OCI-LY7 (cell line): ENCODE results near the gene DENND1A. TPM values are rescaled to one million over a fixed set of nuclear protein-coding genes. Genes with fewer than 3 reads are reported as not detected.

Experiments
- BruUV-seq: library from RNA; stranded (reverse); fragments of 400-500 nt; replicated peaks from 2 replicates; lab custom pipeline; 2021; lab: Mats Ljungman, UMichigan
- CTCF ChIA-PET: fragments of 300-600 bp; sonication (Branson Sonifier 250); formaldehyde crosslinking; loops from one replicate; lab custom pipeline; 2022; ENCODE audit warnings: antibody characterized with exemption; ENCODE audit not compliant: unreplicated experiment; lab: Charles Lee
- POLR2A ChIA-PET: fragments of 300-600 bp; sonication (Branson Sonifier 250); formaldehyde crosslinking; loops from one replicate; lab custom pipeline; 2022; ENCODE audit warnings: antibody characterized with exemption; lab: Charles Lee
- DNase-seq: peaks from one replicate; pipeline ENCODE4 v3.0.0-alpha.2; 2015; ENCODE audit warnings: low spot score
- H2AFZ ChIP-seq: fragments of 200-600 bp; sonication (generic), shearing (Covaris generic); 2 replicates; pipeline ENCODE4 v1.6.1; 2014; ENCODE audit warnings: mild to moderate bottlenecking, antibody characterized with exemption, low read length, moderate library complexity
- H3K27ac ChIP-seq: fragments of 200-600 bp; sonication (generic); 2 replicates; pipeline ENCODE4 v1.5.1; 2014; ENCODE audit warnings: mixed run types, low read depth, mild to moderate bottlenecking, moderate library complexity, low read length, inconsistent platforms; ENCODE audit not compliant: poor library complexity, severe bottlenecking
- H3K36me3 ChIP-seq: fragments of 200-600 bp; sonication (generic); 2 replicates; pipeline ENCODE4 v1.6.1; 2014; ENCODE audit warnings: mild to moderate bottlenecking, antibody characterized with exemption, low read length, moderate library complexity, mixed read lengths; ENCODE audit not compliant: insufficient read depth
- H3K4me1 ChIP-seq: fragments of 200-600 bp; sonication (generic); 2 replicates; pipeline ENCODE4 v1.5.1; 2014; ENCODE audit warnings: mild to moderate bottlenecking, low read length; ENCODE audit not compliant: insufficient read depth, poor library complexity, severe bottlenecking
- H3K4me2 ChIP-seq: fragments of 200-600 bp; sonication (generic); 2 replicates; pipeline ENCODE4 v1.6.1; 2014; ENCODE audit warnings: mild to moderate bottlenecking, low read length
- H3K4me3 ChIP-seq: fragments of 200-600 bp; sonication (generic); 2 replicates; pipeline ENCODE4 v1.5.1; 2014; ENCODE audit warnings: mild to moderate bottlenecking, low read depth, low read length; ENCODE audit not compliant: poor library complexity, severe bottlenecking
- H3K79me2 ChIP-seq: fragments of 200-600 bp; sonication (generic); 2 replicates; pipeline ENCODE4 v1.6.1; 2016; ENCODE audit warnings: low read depth, mild to moderate bottlenecking, low read length, moderate library complexity, mixed read lengths; ENCODE audit not compliant: insufficient read depth
- H3K9me2 ChIP-seq: fragments of 200-600 bp; sonication (generic); 2 replicates; pipeline ENCODE4 v1.6.1; 2016; ENCODE audit warnings: mild to moderate bottlenecking, low read length, mixed read lengths; ENCODE audit not compliant: insufficient read depth
- H3K9me3 ChIP-seq: fragments of 200-600 bp; sonication (generic); 2 replicates; pipeline ENCODE4 v1.6.1; 2014; ENCODE audit warnings: mild to moderate bottlenecking, mixed run types, low read length, mixed read lengths
- H4K20me1 ChIP-seq: fragments of 200-600 bp; sonication (generic); 2 replicates; pipeline ENCODE4 v1.6.1; 2014; ENCODE audit warnings: mild to moderate bottlenecking, antibody characterized with exemption, low read length, moderate library complexity, mixed read lengths; ENCODE audit not compliant: insufficient read depth
- CTCF ChIP-seq: fragments of 200-600 bp; sonication (generic); conservative IDR thresholded peaks from 2 replicates; pipeline ENCODE4 v1.5.1; 2014; ENCODE audit warnings: mild to moderate bottlenecking, antibody characterized with exemption, low read length, moderate library complexity, mixed read lengths
- EZH2phosphoT487 ChIP-seq: fragments of 200-600 bp; sonication (generic); IDR thresholded peaks from 2 replicates; pipeline ENCODE4 v1.6.1; 2018; ENCODE audit warnings: low read depth, borderline replicate concordance, mild to moderate bottlenecking, mixed run types, antibody characterized with exemption, low read length, moderate library complexity, mixed read lengths
- intact Hi-C: fragments of 100-400 bp; cut with micrococcal nuclease; formaldehyde crosslinking; loops from one replicate; pipeline ENCODE4 v1.10.0; 2022; ENCODE audit not compliant: unreplicated experiment
- total RNA-seq, 2 experiments: library from RNA; depleted of rRNA in 1 of 2; stranded (reverse); fragments of >200 nt in 1 of 2; shearing (Covaris generic) in 1 of 2; gene quantifications; 2 replicates each; pipeline ENCODE4 v1.2.3, GENCODE V29; 2014 to 2022

Gene DENND1A
- total RNA-seq, 2 experiments from 2014 or later, result 17.9 to 36.3 TPM

DNA sequence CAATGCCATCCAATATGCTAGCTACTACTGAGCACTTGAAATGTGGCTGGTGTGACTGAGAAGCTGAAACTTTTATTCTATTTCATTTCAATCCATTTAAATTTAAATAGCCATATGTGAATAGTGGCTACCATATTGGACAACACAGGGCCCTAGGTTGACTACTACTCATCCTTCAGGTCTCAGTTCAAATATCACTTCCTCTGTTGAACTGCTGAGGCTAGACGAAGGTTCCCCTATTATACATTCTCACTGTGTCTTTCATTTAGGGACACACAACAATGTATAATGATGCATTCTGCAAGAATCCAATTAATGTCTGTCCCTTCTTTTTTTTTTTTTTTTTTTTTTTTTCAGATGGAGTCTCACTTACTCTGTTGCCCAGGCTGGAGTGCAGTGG is 365.3 kb downstream of the DENND1A start:
- H3K9me2 ChIP-seq, result no peaks in the 10 kb centered on the region
- H3K4me1 ChIP-seq, result no peaks in the 10 kb centered on the region
- no peak overlapping the region for H3K4me3 ChIP-seq
- no peak overlapping the region for H2AFZ ChIP-seq
- H3K36me3 ChIP-seq, result no peaks in the 10 kb centered on the region
- POLR2A ChIA-PET, result interaction anchor here (0.5 kb wide), 1 partner anchor 142 kb away, joined by 3 read pairs; no protein-coding TSS in a partner anchor
- H3K79me2 ChIP-seq, result no peaks in the 10 kb centered on the region
- BruUV-seq, result no TSS peak
- TF ChIP-seq CTCF (no peak), EZH2phosphoT487 (no peak)
- CTCF ChIA-PET, result no interaction called here
- no peak overlapping the region for H3K4me2 ChIP-seq
- H3K9me3 ChIP-seq, result no peaks in the 10 kb centered on the region
- H4K20me1 ChIP-seq, result no peaks in the 10 kb centered on the region
- no peak overlapping the region for H3K27ac ChIP-seq
- intact Hi-C loops, result no loop called here
- DNase-seq, result no peak

DNA sequence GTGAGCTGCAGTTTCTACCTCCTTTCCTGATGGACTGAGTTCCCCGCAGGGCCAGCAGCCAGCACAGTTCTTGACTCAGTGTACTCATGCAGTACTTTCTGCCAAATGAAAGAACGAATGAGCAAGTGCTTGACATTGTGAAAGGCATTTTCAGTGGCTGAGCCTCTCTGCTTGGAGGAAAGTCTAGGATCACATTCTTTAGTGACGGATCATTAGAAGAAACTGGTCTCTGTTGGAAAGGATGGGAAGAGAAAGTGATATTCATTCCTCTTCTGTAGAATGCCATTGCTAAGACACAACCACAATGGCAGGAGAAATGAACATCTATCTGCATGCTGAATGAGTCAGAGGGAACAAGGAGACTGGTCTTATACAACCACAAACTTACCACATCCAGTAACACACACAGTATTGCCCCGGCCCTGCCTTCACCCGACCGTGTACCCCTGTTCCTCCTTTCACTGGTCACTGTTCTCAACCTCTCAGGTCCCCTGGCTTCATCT is 367.0 kb downstream of the DENND1A start:
- intact Hi-C loops, result no loop called here
- CTCF ChIA-PET, result no interaction called here

More for the DNA sequence above, 367.0 kb downstream of the DENND1A start:
- no peak overlapping the region for H3K27ac ChIP-seq
- no peaks in the 10 kb centered on the region for H3K79me2 ChIP-seq
- no peaks in the 10 kb centered on the region for H3K36me3 ChIP-seq
- no peak overlapping the region for H3K4me3 ChIP-seq
- no peaks in the 10 kb centered on the region for H3K9me2 ChIP-seq
- DNase-seq, result no peak
- no peak overlapping the region for H2AFZ ChIP-seq
- TF ChIP-seq CTCF (no peak), EZH2phosphoT487 (no peak)
- no peaks in the 10 kb centered on the region for H3K4me1 ChIP-seq
- no peaks in the 10 kb centered on the region for H4K20me1 ChIP-seq
- no peaks in the 10 kb centered on the region for H3K9me3 ChIP-seq
- H3K4me2 ChIP-seq, result no peak overlapping the region
- POLR2A ChIA-PET, result no interaction called here
- no TSS peak for BruUV-seq
